ENCODE results near the gene SFT2D1.
"Not testable (repeated sequence)": the region's sequence is repeated elsewhere in the genome, so short reads cannot be mapped to it uniquely, and the experiment has no call there.

Gene SFT2D1

GRCh38 chr6:166346449-166346848 lies 4.1 kb upstream of the SFT2D1 start:
- peaks cover 10% of the 10 kb centered on the region for H3K79me2 ChIP-seq (ENCODE audit: insufficient read depth, low read length)
- H2AFZ ChIP-seq (ENCODE audit: low read depth, low read length, severe bottlenecking) = no peak overlapping the region
- no peak for TF ChIP-seq EZH2phosphoT487 (conservative IDR thresholded peaks at IDR 0.05; ENCODE audit: low read length)
- no peak overlapping the region for H3K27ac ChIP-seq (ENCODE audit: low read depth, low read length)
- H3K36me3 ChIP-seq (ENCODE audit: low read length) = no peaks in the 10 kb centered on the region
- H3K9me3 ChIP-seq (ENCODE audit: insufficient read depth, low read length) = no peaks in the 10 kb centered on the region
- H3K9ac ChIP-seq (ENCODE audit: low read length) = no peak overlapping the region
- H3K4me3 ChIP-seq (ENCODE audit: insufficient read depth, low read length, poor library complexity, severe bottlenecking) = no peak overlapping the region
- no peaks in the 10 kb centered on the region for H3K27me3 ChIP-seq (ENCODE audit: low read length)
- H3F3A ChIP-seq (ENCODE audit: insufficient read depth) = 0 out of 2 replicates have a peak, but pooled peaks cover 9% of the 10 kb centered on the region
- no peaks in the 10 kb centered on the region for H4K20me1 ChIP-seq (ENCODE audit: low read depth, low read length)
- H3K9me2 ChIP-seq (replicated peaks; ENCODE audit: insufficient read depth, low read length) = no peaks in the 10 kb centered on the region
- no peak overlapping the region for H3K4me2 ChIP-seq (ENCODE audit: low read depth, low read length, poor library complexity, severe bottlenecking)

- H3K36me3 ChIP-seq (ENCODE audit: low read length); H3K9me3 ChIP-seq (ENCODE audit: insufficient read depth, low read length); H3K4me2 ChIP-seq (ENCODE audit: low read depth, low read length, poor library complexity, severe bottlenecking); H3F3A ChIP-seq (ENCODE audit: insufficient read depth); H3K4me3 ChIP-seq (ENCODE audit: insufficient read depth, low read length, poor library complexity, severe bottlenecking); H3K9me2 ChIP-seq (replicated peaks; ENCODE audit: insufficient read depth, low read length); H4K20me1 ChIP-seq (ENCODE audit: low read depth, low read length); H3K27ac ChIP-seq (ENCODE audit: low read depth, low read length); H3K9ac ChIP-seq (ENCODE audit: low read length); H3K27me3 ChIP-seq (ENCODE audit: low read length); H2AFZ ChIP-seq (ENCODE audit: low read depth, low read length, severe bottlenecking): not testable (repeated sequence)
- peaks cover 17% of the 10 kb centered on the region for H3K79me2 ChIP-seq (ENCODE audit: insufficient read depth, low read length)
Measured at GRCh38 chr6:166345672-166346071, 3.3 kb upstream of the SFT2D1 start.

GRCh38 chr6:166344921-166345320 lies 2.6 kb upstream of the SFT2D1 start:
- not testable (repeated sequence) for H4K20me1 ChIP-seq (ENCODE audit: low read depth, low read length); H3F3A ChIP-seq (ENCODE audit: insufficient read depth); H3K4me3 ChIP-seq (ENCODE audit: insufficient read depth, low read length, poor library complexity, severe bottlenecking); H3K27me3 ChIP-seq (ENCODE audit: low read length); H3K36me3 ChIP-seq (ENCODE audit: low read length); H3K27ac ChIP-seq (ENCODE audit: low read depth, low read length); H3K9ac ChIP-seq (ENCODE audit: low read length); H3K9me3 ChIP-seq (ENCODE audit: insufficient read depth, low read length); H3K9me2 ChIP-seq (replicated peaks; ENCODE audit: insufficient read depth, low read length); H2AFZ ChIP-seq (ENCODE audit: low read depth, low read length, severe bottlenecking); H3K4me2 ChIP-seq (ENCODE audit: low read depth, low read length, poor library complexity, severe bottlenecking)
- peaks cover 25% of the 10 kb centered on the region for H3K79me2 ChIP-seq (ENCODE audit: insufficient read depth, low read length)

- Histone ChIP-seq H2AFZ (ENCODE audit: low read depth, low read length, severe bottlenecking) (no peak overlapping the region), H3K27ac (ENCODE audit: low read depth, low read length) (no peak overlapping the region), H3K79me2 (ENCODE audit: insufficient read depth, low read length) (peaks cover 32% of the 10 kb centered on the region), H3K27me3 (ENCODE audit: low read length) (no peaks in the 10 kb centered on the region), H3F3A (ENCODE audit: insufficient read depth) (0 out of 2 replicates have a peak, but pooled peaks cover 9% of the 10 kb centered on the region), H3K4me2 (ENCODE audit: low read depth, low read length, poor library complexity, severe bottlenecking) (no peak overlapping the region), H4K20me1 (ENCODE audit: low read depth, low read length) (no peaks in the 10 kb centered on the region; the same call in 1 of the 2 replicates), H3K9me2 (replicated peaks; ENCODE audit: insufficient read depth, low read length) (no peaks in the 10 kb centered on the region), H3K4me3 (ENCODE audit: insufficient read depth, low read length, poor library complexity, severe bottlenecking) (no peak overlapping the region), H3K9ac (ENCODE audit: low read length) (no peak overlapping the region), H3K36me3 (ENCODE audit: low read length) (no peaks in the 10 kb centered on the region), H3K9me3 (ENCODE audit: insufficient read depth, low read length) (no peaks in the 10 kb centered on the region)
- TF ChIP-seq EZH2phosphoT487 (conservative IDR thresholded peaks at IDR 0.05; ENCODE audit: low read length) = no peak
- no peak for TF ChIP-seq CTCF (IDR thresholded peaks at IDR 0.05; ENCODE audit: insufficient read depth, low read length, poor library complexity, severe bottlenecking)
Measured at GRCh38 chr6:166344240-166344639, 1.9 kb upstream of the SFT2D1 start.

- Histone ChIP-seq H3K9me3 (ENCODE audit: insufficient read depth, low read length) (no peaks in the 10 kb centered on the region), H3K9ac (ENCODE audit: low read length) (peak overlapping the region; percentile 86), H3K27ac (ENCODE audit: low read depth, low read length) (peak overlapping the region; percentile 73), H3K27me3 (ENCODE audit: low read length) (no peaks in the 10 kb centered on the region), H3K4me3 (ENCODE audit: insufficient read depth, low read length, poor library complexity, severe bottlenecking) (peak overlapping the region; percentile 97), H3F3A (ENCODE audit: insufficient read depth) (0 out of 2 replicates have a peak, but pooled peaks cover 9% of the 10 kb centered on the region), H3K79me2 (ENCODE audit: insufficient read depth, low read length) (peaks cover 43% of the 10 kb centered on the region), H2AFZ (ENCODE audit: low read depth, low read length, severe bottlenecking) (peak overlapping the region; percentile 79), H3K4me2 (ENCODE audit: low read depth, low read length, poor library complexity, severe bottlenecking) (peak overlapping the region; percentile 80), H3K36me3 (ENCODE audit: low read length) (no peaks in the 10 kb centered on the region), H4K20me1 (ENCODE audit: low read depth, low read length) (no peaks in the 10 kb centered on the region; the same call in 1 of the 2 replicates), H3K9me2 (replicated peaks; ENCODE audit: insufficient read depth, low read length) (no peaks in the 10 kb centered on the region)
- TF ChIP-seq EZH2phosphoT487 (conservative IDR thresholded peaks at IDR 0.05; ENCODE audit: low read length) = no peak
- TF ChIP-seq CTCF (IDR thresholded peaks at IDR 0.05; ENCODE audit: insufficient read depth, low read length, poor library complexity, severe bottlenecking) = no peak
Measured at GRCh38 chr6:166343150-166343487, 774 bp upstream of the SFT2D1 start.
